ENCODE results near the gene C1QTNF7.

- TF ChIP-seq POLR2A (IDR thresholded peaks at IDR 0.05; ENCODE audit: low read length) (no peak), GATA1 (IDR thresholded peaks at IDR 0.05; ENCODE audit: low read depth, low read length) (no peak)
Measured at GRCh38 chr4:15385515-15385914, 42.3 kb upstream of the C1QTNF7 start.

Measured in erythroblast (primary cell).